GM12873 (cell line): ENCODE results near the gene NKPD1.

Experiments
- TF ChIP-seq, protein P1 (sequence below): IDR thresholded peaks from 2 replicates; pipeline ENCODE4 v1.5.1; 2012; ENCODE audit warnings: low read depth, mild to moderate bottlenecking, moderate library complexity, low read length, control low read depth; ENCODE audit not compliant: insufficient read depth; ENCODE audit errors: missing control alignments

The NKPD1 gene

DNA sequence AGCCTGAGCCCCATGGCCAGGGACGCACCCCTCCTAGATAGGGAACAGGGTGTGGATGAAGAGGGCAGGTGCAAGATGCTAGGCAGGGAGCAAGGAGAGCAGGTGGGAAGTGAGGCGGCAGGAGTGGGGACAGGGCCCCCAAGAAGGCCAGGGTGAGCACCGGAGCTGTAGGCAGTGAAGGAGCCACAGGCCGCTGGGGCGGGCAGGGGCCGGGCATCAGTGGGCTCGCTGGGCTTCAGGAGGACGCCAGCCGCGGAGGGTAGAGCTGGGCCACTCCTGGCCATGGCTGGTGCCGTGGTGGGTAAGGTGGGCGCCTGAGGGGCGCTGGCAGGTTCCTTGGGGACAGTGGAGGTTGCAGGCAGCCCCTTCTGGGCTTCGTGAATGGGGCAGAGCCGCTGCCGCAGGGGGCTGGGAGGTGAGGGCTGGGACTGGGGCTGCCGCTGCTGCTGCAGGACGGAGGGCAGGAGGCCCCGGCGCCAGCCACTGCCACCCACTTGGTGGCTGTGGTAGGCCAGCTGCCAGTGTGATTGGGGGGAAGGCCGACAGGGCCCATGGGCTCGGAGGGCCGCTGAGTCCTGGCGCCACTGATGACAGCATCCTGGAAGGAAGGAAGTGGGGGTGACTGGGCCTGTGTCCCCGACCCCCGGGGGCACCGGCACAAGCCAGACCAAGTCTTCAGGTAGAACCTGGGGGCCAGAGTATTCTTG lies 2.1 kb downstream of the NKPD1 start:
- TF ChIP-seq, protein P1, sequence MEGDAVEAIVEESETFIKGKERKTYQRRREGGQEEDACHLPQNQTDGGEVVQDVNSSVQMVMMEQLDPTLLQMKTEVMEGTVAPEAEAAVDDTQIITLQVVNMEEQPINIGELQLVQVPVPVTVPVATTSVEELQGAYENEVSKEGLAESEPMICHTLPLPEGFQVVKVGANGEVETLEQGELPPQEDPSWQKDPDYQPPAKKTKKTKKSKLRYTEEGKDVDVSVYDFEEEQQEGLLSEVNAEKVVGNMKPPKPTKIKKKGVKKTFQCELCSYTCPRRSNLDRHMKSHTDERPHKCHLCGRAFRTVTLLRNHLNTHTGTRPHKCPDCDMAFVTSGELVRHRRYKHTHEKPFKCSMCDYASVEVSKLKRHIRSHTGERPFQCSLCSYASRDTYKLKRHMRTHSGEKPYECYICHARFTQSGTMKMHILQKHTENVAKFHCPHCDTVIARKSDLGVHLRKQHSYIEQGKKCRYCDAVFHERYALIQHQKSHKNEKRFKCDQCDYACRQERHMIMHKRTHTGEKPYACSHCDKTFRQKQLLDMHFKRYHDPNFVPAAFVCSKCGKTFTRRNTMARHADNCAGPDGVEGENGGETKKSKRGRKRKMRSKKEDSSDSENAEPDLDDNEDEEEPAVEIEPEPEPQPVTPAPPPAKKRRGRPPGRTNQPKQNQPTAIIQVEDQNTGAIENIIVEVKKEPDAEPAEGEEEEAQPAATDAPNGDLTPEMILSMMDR, result no peak

DNA sequence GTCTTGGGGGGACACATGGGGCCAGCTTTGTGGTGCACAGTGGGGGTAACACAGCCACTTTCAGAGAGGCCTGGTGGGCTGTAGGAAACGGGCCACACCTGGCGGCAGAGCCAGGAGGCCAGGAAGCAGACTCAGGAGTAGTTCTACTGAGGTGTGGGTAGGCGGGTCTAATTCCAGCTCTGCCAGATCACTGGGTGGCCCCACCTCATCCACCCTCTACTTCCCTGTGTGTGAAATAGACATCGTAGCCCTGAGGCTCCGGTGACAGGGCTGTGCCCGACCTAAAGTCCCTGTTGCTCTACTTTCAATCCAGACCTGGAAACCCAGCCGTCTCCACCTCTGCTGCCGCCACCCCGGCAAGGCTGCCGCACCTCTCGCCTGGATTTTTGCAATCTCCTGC lies 4.0 kb downstream of the NKPD1 start:
- TF ChIP-seq, protein P1, result no peak

DNA sequence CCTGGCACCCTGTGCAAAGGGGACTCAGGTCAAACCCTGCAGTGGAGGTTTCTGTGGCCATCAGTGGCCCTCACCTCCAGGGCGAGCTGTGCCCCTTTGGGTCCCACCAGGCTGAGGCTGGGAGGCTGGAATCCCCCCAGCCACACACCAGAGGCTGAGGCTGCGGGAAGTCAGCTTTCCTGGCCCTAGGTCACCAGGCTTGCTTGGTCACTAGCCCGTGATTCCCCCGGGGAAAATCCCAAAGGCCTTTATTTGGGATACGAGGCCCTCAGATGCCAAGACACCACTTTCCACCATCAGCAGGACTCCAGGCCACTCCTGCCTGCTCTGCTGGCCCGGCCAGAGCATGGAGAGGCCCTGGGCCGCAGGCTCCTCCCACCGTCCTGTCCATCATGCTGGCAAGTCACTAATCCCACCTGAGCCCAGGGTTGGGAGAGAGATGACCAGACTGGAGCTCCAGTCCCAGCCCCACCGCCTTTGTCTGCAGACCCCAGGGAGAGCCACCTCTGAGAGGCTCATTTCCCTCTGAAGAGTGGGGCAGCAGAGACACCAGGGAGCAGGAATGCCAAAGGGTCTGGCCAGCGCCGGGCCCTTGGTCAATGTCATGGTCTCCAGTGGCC lies 4.7 kb downstream of the NKPD1 start:
- TF ChIP-seq, protein P1, result no peak

DNA sequence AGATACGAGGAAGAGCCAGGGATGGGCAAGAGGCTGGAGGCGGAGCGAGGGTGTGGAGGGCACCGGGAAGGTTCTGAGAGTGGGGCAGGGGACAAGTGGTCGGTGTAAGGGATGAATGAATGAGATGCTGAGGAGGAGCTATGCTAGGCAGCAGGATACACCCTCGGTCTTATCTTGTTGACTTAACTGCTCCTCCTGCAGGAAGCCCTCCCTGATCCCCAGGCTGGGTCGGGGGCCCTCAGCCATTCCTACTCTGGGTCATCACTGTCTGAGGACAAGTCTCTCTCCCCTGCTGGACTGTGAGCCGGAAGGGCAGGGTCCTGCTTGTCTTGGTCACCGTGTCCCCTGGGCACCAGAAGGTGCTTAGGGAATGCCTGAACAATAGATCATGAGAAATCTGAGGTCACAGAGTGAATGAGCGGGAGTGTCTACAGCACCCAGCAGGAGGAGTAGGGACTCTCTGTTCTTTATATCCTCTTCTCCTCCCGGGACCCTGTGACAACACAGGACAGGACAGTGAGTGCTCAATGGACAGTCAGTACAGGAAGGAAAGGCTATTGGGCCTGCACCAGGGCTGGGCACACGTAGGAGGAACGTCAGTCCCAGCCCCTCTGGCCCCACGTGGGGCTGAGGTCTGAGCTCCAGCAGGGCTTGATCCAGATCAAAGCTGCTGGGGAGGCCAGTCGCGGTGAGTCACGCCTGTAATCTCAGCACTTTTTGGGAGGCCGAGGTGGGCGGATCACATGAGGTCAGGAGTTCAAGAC lies 6.5 kb downstream of the NKPD1 start:
- TF ChIP-seq, protein P1, result no peak

DNA sequence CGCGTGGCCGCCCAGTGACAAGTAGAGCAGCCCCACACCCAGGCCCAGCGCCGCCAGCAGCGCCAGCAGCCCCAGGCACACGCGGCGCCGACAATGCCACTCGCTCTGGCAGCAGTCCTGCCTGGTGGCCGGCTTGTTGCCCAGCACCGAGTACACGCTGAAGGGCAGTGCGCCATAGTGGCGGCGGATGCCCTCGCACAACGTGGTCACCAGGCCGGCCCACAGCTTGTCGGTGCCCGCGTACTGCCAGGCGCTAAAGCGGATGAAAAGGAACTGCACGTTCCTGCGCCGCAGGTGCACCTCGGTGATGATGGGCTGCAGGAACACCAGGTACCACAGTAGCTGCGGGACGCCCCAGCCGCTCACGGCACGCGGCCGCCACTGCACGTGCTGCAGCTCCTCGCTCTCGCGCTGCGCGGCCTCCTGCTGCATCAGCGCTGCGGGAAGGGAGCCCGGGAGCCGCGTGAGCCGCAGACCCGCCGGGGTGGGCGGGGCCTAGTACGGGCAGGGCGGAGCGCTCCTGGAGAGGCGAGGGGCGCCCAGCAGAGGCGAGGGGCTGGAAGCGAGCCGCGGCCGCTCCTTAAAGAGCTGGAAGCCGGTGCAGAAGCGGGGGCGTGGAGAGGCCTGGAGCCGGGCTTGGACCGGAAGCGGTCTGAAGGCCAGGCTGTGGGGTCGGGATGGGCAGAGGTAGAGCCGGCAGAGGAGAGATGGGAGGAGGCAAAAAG lies 7.3 kb downstream of the NKPD1 start:
- TF ChIP-seq, protein P1, result no peak

DNA sequence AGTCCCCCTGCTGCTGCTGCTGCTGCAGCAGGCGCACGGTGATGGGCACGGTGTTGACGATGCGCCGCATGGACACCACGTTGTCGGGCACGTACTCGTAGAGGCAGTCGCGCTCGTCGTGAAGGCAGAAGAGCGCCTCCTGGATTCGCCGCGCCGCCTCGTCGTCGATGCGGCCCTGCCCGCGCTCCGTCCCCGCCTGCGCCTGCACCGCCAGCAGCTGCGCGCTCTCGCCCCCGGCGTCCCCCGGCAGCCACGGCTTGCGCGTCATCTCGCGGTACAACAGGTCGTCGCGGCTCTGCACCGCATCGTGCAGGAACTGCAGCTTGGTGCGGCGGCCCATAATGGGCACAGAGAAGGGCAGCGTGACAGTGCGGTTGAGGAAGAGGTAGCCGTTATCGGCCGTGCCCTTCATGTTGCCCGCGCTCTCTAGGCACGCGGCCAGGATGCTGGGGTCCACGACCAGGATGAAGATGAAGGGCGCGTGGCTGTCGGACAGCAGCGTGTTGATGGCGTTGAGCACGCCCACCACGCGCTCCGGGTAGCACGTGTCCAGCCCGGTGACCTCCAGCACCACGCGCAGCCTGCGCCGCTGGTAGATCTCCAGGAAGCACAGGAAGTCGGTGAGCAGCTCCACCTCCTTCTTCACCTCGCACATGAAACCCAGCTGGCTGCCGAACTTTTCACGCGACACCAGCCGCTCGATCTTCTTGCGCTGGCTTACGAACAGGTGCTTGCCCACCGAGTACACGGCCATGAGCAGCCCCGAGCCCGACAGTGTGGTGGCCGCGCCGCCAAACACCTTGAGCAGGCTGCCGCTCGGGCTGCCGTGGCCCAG lies 8.1 kb downstream of the NKPD1 start:
- TF ChIP-seq, protein P1, result peak; percentile 8
